Left ventricle myocardium inferior (tissue), 1 donor: ENCODE results near the gene ZC3H7B. TPM values are rescaled to one million over a fixed set of nuclear protein-coding genes. Genes with fewer than 3 reads are reported as not detected.

Experiments
- DNase-seq: peaks from one replicate; pipeline ENCODE4 v3.0.0-alpha.2; 2020
- H3K27ac ChIP-seq: fragments of 200-600 bp; replicated peaks from 2 replicates; pipeline ENCODE4 v1.8.0; 2021
- H3K27me3 ChIP-seq: fragments of 200-600 bp; 2 replicates; pipeline ENCODE4 v1.8.0; 2021; ENCODE audit warnings: low read depth
- H3K36me3 ChIP-seq: fragments of 200-600 bp; 2 replicates; pipeline ENCODE4 v1.8.0; 2021
- H3K4me1 ChIP-seq: fragments of 200-600 bp; 2 replicates; pipeline ENCODE4 v1.8.0; 2021
- H3K4me3 ChIP-seq: fragments of 200-600 bp; 2 replicates; pipeline ENCODE4 v1.8.0; 2021; ENCODE audit warnings: mild to moderate bottlenecking, moderate library complexity
- H3K9me3 ChIP-seq: fragments of 200-600 bp; replicated peaks from 2 replicates; pipeline ENCODE4 v1.8.0; 2021
- intact Hi-C: fragments of 100-400 bp; cut with micrococcal nuclease; formaldehyde crosslinking; loops from one replicate; pipeline ENCODE4 v1.11.0; 2022
- total RNA-seq: library from RNA; stranded (reverse); fragmentation: NEBNext Ultra II Directional; extraction: Animal tissue kit (Norgen Biotek cat#: 25700); gene quantifications from one replicate; pipeline ENCODE4 v1.2.1, GENCODE V29; 2021
- TF ChIP-seq, protein P1 (sequence below): fragments of 200-600 bp; IDR thresholded peaks from 2 replicates; pipeline ENCODE4 v1.8.0; 2021; ENCODE audit warnings: antibody characterized with exemption, mild to moderate bottlenecking, borderline replicate concordance
- donor health status: DM: no; HTN: yes; CAD: no; lungs with severe emphysema.

Gene ZC3H7B
- total RNA-seq, 1 donor from 2014 or later = 39.1 TPM

DNA sequence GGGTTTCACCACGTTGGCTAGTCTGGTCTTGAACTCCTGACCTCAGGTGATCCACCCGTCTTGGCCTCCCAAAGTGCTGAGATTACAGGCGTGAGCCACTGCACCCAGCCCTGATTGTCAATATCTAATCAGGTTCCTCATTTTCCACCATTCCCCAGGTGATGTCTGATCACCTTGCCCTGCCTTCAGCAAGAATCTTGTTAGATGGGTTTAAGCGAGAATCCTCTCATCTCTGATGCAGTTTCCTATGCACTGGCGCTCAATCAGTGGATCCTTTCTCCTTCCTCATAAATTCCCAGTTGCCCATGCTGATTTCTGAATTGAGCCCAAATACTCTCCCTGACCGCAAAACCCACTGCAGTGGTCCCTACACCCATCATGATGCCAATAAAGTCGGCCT, 664 bp upstream of the ZC3H7B start:
- intact Hi-C loops = no loop called here
- Histone ChIP-seq H3K4me1 (peaks cover 28% of the 10 kb centered on the region), H3K27me3 (no peaks in the 10 kb centered on the region), H3K27ac (peak overlapping the region; percentile 94), H3K36me3 (no peaks in the 10 kb centered on the region), H3K9me3 (no peaks in the 10 kb centered on the region), H3K4me3 (peak overlapping the region; percentile 99)
- DNase-seq = no peak
- TF ChIP-seq, protein P1, sequence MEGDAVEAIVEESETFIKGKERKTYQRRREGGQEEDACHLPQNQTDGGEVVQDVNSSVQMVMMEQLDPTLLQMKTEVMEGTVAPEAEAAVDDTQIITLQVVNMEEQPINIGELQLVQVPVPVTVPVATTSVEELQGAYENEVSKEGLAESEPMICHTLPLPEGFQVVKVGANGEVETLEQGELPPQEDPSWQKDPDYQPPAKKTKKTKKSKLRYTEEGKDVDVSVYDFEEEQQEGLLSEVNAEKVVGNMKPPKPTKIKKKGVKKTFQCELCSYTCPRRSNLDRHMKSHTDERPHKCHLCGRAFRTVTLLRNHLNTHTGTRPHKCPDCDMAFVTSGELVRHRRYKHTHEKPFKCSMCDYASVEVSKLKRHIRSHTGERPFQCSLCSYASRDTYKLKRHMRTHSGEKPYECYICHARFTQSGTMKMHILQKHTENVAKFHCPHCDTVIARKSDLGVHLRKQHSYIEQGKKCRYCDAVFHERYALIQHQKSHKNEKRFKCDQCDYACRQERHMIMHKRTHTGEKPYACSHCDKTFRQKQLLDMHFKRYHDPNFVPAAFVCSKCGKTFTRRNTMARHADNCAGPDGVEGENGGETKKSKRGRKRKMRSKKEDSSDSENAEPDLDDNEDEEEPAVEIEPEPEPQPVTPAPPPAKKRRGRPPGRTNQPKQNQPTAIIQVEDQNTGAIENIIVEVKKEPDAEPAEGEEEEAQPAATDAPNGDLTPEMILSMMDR = no peak

DNA sequence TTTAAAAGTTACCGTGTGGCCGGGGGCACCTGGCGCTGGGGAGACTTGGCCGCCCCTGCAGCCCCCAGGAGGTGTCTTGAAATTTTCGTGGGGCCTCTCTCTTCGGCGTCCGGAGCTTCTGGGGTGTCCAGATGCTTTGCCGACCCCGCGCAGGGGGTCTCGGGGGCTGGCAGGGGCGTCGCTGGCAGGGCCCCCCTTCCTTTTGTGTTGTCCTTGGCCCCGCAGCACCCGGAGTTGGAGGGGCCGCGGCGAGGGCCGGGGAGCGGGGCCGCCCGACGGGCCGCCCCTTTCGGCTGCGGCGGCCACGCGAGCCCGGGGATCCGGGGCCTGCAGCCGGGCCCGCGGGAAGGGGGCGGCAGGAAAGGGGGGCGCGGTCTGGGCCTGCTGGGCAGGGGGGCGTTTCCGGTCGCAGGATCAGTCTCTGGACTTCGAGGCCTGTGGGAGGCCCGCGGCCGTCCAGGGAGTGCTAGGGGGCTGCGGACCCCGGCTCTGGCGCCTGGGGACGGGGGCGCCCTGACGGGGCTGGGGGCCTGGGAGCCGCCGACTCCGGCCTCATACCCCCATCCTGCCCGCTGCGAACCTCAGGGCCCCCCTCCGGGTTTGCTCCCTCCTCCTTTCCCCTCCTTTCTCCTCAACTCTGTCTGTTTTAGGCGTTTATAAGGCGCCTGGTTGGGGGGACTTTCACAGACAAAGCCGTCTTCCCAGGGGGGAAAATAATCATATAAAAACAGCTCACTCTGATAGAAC, 869 bp downstream of the ZC3H7B start:
- DNase-seq = no peak
- Histone ChIP-seq H3K36me3 (no peaks in the 10 kb centered on the region), H3K4me1 (peaks cover 29% of the 10 kb centered on the region), H3K9me3 (no peaks in the 10 kb centered on the region), H3K27ac (peak overlapping the region; percentile 94), H3K27me3 (no peaks in the 10 kb centered on the region), H3K4me3 (peak overlapping the region; percentile 99)
- intact Hi-C loops = no loop called here
- TF ChIP-seq, protein P1 = no peak

DNA sequence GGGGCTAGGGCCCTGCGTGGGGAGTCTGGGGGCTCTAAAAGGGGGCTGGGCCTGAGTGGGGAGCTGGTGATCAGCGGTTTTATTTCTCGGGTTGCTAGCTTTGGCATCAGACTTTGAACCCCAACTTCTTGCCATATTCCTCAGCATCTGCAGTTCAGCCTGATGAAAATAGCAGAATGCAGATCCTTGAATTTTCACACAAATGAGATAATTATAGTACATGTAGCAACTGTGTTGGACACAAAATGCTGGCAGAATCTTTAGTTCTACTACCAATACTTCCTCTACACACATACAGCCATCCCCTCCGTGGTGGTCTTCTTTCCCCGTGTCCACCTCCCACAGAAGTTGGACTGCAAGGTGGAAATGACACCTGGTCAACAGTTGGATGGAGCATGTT, 1.5 kb downstream of the ZC3H7B start:
- TF ChIP-seq, protein P1 = no peak
- no peak for DNase-seq
- Histone ChIP-seq H3K27ac (peak overlapping the region; percentile 94), H3K9me3 (no peaks in the 10 kb centered on the region), H3K4me1 (peaks cover 35% of the 10 kb centered on the region), H3K4me3 (peak overlapping the region; percentile 99), H3K36me3 (peaks cover 4% of the 10 kb centered on the region), H3K27me3 (no peaks in the 10 kb centered on the region)
- intact Hi-C loops = no loop called here

DNA sequence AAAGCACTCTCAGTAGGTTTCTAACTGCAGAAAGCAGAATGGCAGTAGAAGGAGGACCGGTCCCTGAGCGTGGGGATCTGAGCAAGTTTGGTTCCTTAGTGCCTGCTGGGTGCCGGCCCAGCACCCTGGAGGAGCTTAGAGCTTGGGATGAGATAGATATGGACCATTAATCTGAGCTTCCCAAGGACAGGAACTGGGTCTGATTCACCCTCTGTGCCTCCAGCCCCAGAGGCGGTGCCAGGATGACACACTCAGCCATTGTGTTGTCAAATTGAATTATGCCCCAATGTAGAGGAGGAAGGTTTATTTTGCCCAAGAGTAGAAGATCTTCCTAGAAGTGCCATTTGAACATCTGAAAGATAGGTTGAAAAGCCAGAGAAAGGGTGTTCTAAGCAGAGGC, 4.3 kb downstream of the ZC3H7B start:
- no peak for DNase-seq
- intact Hi-C loops = no loop called here
- no peak overlapping the region for H3K27ac ChIP-seq
- H3K27me3 ChIP-seq = no peaks in the 10 kb centered on the region
- H3K4me1 ChIP-seq = peaks cover 43% of the 10 kb centered on the region
- TF ChIP-seq, protein P1 = no peak
- H3K36me3 ChIP-seq = peaks cover 4% of the 10 kb centered on the region
- H3K9me3 ChIP-seq = no peaks in the 10 kb centered on the region
- H3K4me3 ChIP-seq = no peak overlapping the region

DNA sequence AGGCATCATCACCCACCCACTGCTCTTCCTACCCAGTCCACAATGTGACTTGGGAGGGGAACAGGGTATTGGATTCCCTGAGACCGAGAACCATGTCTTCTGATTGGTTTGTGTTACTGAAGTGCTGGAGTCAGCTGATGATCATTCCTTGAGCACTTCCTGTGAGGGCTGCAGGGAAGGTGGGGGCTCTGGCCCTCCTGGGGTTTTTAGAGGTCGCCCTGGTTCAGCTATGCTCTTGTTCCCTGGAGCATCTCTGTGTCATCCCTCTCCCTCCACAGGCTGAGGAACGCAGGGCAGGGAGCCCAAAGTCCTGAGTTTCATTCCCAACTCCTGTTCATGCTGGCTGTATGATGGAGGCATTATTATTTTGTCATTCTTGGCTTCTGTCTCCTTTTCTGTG, 6.7 kb downstream of the ZC3H7B start:
- intact Hi-C loops = no loop called here
- H3K27me3 ChIP-seq = no peaks in the 10 kb centered on the region
- TF ChIP-seq, protein P1 = no peak
- H3K27ac ChIP-seq = peak overlapping the region; percentile 41
- no peaks in the 10 kb centered on the region for H3K9me3 ChIP-seq
- peaks cover 22% of the 10 kb centered on the region for H3K4me1 ChIP-seq
- no peak for DNase-seq
- H3K36me3 ChIP-seq = peaks cover 4% of the 10 kb centered on the region
- no peak overlapping the region for H3K4me3 ChIP-seq
